22Rv1 (cell line): ENCODE measurements around the gene TMIGD2.
A peak's percentile ranks its signal among the peaks of the same experiment; 100 is the strongest.

Experiments
- H3K27ac ChIP-seq: fragments of 450-650 bp; 2 replicates; pipeline ENCODE4 v1.5.1; 2017
- CTCF ChIP-seq: fragments of 450-650 bp; IDR thresholded peaks from 2 replicates; pipeline ENCODE4 v1.5.1; 2017; ENCODE audit warnings: mild to moderate bottlenecking
- ZFX ChIP-seq: fragments of 450-650 bp; IDR thresholded peaks from 2 replicates; pipeline ENCODE4 v1.6.1; 2017; ENCODE audit warnings: antibody characterized with exemption, borderline replicate concordance

The TMIGD2 gene

GRCh38 chr19:4324228-4324627 is 22.0 kb upstream of the TMIGD2 start:
- H3K27ac ChIP-seq = no peak overlapping the region
- no peak for TF ChIP-seq ZFX
- no peak for TF ChIP-seq CTCF

GRCh38 chr19:4323692-4324091 is 21.5 kb upstream of the TMIGD2 start:
- TF ChIP-seq ZFX (no peak), CTCF (no peak)
- H3K27ac ChIP-seq = no peak overlapping the region

- TF ChIP-seq CTCF = peak; percentile 22; the same call in 1 of the 2 replicates
- no peak for TF ChIP-seq ZFX
- H3K27ac ChIP-seq = no peak overlapping the region
Measured at GRCh38 chr19:4322942-4323665, 20.9 kb upstream of the TMIGD2 start.

GRCh38 chr19:4320419-4320818 is 18.2 kb upstream of the TMIGD2 start:
- H3K27ac ChIP-seq = no peak overlapping the region
- no peak for TF ChIP-seq ZFX
- TF ChIP-seq CTCF = no peak

GRCh38 chr19:4319067-4319718 is 17.0 kb upstream of the TMIGD2 start:
- no peak overlapping the region for H3K27ac ChIP-seq
- no peak for TF ChIP-seq ZFX
- TF ChIP-seq CTCF = no peak

GRCh38 chr19:4318460-4318859 is 16.3 kb upstream of the TMIGD2 start:
- TF ChIP-seq ZFX = no peak
- TF ChIP-seq CTCF = no peak
- H3K27ac ChIP-seq = no peak overlapping the region

- TF ChIP-seq CTCF = no peak
- TF ChIP-seq ZFX = no peak
- H3K27ac ChIP-seq = no peak overlapping the region
Measured at GRCh38 chr19:4316956-4317355, 14.8 kb upstream of the TMIGD2 start.
